ENCODE results near the gene ADARB2.

- TF ChIP-seq CTCF (IDR thresholded peaks at IDR 0.05) (no peak), POLR2A (IDR thresholded peaks at IDR 0.05) (no peak), POLR2AphosphoS5 (IDR thresholded peaks at IDR 0.05) (no peak), EP300 (IDR thresholded peaks at IDR 0.05) (no peak)
These were observed 123.8 kb downstream of the ADARB2 start for GRCh38 chr10:1613511-1613910.

Measured in suprapubic skin (tissue), 4 donors.